Measurements from ENCODE around the gene GCG. TPM values are rescaled to one million over a fixed set of nuclear protein-coding genes. Genes with fewer than 3 reads are reported as not detected.

GCG gene
- 1 to 10 TPM in 1 of 5 donors, not detected in 4; 1.3 TPM for polyA plus RNA-seq (ENCODE audit: insufficient read depth in 1 of 5, insufficient read length in 5 of 5, low replicate concordance in 1 of 5)
- long read RNA-seq, donor 1: 0 reads
- long read RNA-seq, donor 2: 0 reads
- long read RNA-seq, donor 3: 0 reads
- long read RNA-seq, donor 4: 0 reads
- long read RNA-seq, donor 5: 0 reads
- long read RNA-seq, donor 6, partial matches to known transcripts: 0 of 1 reads
- long read RNA-seq, donor 6, other reads (novel, unspliced or antisense): 0 of 1 reads
- long read RNA-seq, donor 7: 0 reads
- long read RNA-seq, donor 8: 0 reads

DNA sequence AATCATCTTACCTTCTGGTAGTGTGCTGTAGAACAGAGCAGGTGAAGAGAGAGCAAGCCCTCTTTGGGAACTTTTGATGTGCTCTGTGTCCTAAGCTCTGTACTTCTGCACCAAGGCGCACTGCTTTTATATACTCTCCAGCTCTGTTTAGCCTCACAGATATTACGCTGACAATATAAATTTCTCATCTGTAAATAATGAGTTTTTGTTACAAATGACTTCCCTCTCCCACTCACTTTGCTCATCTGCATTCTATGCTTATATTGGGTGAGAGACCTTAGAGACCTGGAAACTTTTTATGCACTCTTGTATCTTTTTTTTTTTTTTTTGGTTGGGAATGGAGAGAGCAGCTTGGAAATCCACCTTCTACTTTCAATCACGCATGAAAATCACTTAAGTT lies at the start of gene GCG:
Gene GCG (minus strand): TSS at position 101 of the 400 bp plus-strand sequence. CDS start 3,069 bp downstream, outside the sequence.
- no peak for DNase-seq

DNA sequence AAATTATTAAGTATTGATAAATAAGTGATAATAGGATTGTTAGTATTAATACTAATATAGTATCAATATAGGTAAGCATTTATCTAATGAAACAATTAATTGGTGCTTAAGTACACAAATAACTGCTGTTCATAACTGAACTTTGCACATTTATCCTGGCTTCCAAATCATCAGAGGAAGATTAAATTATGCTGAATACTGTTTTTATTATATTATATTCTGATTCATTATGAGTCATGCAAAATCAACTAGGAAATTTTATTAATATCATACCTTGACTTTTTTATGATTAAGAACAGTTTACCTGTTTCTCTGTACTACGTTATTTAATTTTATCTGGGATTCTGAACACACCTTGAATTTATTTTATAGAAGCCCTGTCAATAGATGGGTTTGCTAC lies 48.6 kb upstream of the GCG start:
- no peak for DNase-seq

DNA sequence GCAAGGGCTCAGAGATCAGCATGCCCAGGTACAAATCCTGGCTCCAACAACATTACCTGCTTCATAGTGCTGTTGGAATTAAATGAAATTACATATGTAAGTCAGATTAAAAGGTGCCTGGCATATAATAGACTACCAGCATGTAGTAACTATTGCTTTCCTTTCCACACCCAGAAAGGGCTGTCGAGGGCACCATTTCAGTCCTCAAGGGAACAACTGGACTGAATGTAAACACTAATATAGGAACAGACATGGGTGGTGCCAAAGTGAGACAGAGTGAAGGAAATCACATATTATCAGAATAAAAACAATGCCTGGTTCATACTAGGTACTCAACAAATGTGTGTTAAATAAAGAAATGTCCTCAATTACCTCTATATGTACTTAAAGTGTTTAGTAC lies 47.9 kb upstream of the GCG start:
- DNase-seq: no peak

DNA sequence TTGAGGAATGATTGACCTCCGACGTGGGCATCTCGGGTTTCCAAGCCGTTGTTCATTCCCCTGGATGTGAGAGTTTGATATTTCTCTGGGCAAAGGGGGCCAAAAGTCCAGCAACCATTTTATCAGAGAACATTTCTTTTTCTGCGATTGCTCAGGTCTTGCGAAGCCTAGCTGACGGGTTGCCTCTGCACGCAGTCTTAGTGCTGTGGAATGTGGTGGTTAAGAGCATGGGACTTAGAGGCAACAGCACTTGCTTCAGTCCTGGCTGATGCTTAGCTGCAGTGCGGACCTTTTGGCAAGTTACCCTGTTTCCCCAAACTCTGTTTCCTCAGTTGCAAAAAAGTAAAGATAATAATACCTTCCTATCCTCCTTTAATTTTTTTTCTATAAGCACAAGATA lies 46.2 kb upstream of the GCG start:
- DNase-seq: no peak

DNA sequence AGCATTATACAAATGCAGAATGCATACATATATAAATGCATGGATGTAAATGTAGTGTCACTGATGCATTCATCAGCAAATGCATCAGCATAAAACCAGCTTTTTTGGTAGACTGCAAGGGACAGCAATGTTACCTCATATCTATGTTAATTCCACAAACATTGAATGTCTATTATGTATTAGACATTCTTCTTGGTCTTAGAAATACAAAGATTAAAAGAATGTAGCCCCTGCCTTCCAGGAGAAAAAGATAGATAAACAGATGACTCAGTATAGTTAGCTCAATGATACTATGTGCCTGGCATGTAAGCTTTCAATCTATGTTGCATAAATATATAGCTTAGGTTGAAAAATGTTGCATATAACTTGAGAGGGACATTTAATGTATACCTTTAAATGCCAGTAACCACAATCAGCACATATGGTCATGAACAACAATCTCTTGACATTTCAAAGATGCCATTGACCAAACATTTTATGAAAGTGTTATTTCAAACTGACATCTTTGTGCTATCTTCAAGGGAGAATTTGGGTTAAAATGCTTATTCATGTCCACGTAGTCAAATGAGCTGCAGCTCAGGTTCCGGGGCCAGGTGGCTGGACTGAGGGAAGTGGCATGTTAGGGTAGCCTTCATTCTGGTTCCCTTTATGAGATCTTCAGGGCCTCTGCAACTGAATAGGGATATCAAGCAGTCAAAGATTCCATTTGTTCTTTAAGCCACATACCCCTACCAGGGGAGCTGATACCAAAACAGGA lies 45.2 kb upstream of the GCG start:
- DNase-seq: no peak

DNA sequence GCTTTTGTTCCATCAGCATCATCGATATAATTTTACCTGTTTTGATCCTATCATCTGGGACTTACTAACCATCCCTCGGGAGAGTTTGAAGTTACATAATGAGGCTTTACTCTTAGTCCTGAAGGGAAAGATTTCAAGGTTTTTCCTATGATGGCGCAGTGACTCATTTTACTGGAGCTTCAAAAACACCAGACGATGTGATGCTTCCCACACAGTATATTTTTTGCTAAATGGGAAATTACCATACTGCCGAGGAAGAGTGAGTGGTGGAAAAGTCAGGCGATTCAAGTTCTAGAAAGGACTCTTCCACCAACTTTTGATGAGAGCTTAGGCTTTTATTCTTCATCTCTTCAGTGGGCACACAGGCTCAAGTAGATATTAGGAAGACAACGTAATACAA lies 44.6 kb upstream of the GCG start:
- no peak for DNase-seq

DNA sequence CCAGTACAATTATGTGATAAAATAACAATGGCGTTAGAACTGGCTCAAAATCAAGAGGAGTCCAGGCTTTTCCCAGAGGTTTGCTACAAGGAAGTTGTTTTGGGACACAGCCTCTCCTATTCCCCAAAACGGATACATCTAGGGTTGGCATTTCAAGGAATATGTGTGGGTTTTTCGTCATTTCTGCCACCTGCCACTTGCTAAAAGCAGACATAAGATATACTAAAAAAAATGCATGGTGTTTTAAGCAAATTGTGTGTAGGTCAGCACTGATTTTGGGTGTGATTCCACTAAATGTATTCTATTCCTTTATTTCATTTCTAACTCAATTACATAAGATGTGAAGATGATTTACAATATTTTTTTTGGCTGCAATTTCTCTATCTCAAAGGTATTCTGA lies 36.4 kb upstream of the GCG start:
- no peak for DNase-seq

DNA sequence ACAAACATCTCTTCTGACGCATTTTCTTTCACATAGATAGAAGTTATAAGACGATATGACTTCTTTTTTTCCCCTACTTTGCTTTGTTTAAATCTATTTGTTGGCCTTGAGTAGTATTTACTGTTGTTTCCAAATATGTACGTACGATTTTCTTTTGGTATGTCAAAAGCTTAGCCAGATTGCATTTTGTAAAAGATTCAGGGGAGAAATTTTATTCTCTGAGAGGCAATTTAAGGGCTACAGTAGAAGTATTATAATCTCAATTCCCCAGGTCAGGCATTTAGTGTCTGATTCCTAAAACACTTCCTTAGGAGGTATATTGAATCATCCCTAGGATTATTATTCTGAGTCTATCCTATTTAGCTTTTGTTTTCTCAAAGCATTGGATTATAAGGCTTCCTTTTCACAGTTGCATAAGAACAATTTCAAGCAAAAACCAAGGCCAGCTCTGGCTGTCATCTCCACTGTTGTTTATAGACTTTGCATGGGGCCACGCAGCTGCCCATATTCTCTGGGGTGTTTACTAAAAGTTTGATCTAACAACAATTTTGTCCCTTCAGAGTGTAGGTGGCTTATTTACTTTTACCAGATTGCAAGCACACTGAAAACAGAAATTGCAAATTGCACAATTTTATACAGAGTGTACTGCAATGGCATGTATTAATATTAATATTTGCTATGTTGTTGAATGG lies 33.6 kb upstream of the GCG start:
- no peak for DNase-seq

DNA sequence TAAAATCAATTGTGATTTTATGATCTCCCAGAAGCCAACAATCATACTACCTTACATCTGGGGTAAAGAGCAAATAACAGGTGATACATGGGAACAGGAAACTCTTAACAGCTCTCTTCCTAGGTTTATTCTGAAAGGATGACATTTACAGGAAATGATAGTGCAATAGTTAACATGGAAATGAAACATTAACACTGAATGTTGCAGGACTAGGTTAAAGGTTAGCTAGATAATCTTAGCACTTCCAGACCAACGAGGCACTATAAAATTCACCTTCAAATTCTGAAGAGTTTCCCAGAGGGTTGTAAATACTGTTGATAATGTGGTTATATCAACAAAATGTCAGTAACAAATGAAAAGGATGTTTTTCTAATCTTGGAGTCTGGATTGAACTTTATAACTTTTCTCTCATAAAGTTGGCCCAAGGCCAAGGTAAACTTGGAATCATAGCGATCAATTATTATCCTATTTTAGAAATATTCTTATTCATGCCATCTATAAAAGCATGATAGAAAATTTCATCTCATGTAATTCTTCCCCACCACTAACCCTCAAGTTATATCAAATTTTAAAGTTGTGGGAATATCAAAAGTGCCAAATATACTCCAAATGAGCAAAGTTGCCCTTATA lies 32.9 kb upstream of the GCG start:
- no peak for DNase-seq

DNA sequence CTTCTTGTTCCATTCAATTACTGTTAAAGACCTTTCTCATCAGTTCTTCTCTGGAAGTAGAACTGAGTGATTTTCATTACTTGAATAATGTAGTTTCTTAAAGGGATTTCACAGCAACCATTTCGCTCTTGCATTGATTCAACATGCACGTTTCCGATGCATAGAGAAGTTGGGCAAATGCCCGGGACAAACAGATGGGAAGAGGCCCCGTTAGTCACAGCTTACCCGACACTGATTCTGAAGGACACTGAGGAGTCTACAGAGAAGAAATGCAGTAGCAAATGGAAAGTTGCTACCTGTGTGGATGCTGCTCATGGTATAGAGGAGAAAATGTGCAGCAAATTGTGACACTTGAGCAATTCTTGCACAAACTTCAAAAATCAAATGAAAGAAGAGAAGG lies 32.3 kb upstream of the GCG start:
- DNase-seq: no peak

DNA sequence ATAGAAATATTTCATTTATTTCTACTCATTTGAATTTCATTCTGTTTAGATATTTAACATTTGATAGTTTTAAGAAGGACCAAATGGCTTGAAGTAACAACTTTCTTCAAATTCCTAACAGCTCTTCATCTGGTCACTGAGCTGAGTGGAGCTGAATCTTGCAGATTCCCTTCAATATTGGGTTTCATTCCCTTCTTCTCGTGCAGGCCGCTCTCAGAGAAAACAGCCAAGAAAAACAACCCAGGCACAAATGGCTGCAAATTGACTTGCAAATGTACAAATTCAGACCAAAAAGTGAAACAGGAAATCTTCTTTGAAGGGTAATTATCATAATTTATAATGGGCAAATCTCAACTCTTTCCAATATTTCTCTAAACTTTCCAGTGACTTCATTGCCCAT lies 30.3 kb upstream of the GCG start:
- no peak for DNase-seq

DNA sequence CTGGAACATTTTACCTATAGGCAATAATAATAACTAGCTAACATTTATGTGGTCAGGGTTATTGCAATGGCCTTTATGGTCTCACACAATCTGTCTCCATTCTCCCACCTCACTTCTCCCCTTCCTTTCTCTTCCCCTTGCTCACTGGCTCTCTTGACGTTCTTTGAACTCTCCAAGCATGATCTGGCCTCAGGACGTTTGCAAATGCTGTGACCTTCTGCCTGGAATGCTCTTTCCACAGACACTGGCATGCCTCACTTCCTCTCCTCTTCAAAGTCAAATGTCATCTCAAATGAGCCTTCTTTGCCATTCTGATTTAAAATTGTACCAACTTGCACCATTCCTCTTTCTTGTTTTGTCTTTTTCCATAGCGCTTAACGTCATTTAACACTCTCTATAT lies 25.3 kb upstream of the GCG start:
- DNase-seq: no peak

DNA sequence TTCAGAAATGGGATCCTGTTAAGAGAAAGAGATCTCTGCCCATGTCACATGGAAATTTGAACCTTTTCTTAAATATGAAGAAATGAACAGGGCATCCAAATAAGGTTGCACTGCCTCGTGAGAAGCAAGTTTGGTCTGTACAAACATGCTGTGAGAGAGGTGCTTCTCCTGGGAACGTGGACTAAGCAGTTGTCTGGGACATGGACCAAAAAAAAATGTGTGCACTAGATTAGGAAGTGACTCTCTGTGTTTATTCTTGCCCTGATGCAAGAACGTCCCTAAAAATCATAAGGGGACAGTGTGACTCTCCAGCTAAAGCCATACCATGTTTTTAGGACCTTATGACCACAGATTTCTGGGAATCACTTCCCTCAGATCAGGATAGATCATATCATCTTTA lies 23.7 kb upstream of the GCG start:
- no peak for DNase-seq

DNA sequence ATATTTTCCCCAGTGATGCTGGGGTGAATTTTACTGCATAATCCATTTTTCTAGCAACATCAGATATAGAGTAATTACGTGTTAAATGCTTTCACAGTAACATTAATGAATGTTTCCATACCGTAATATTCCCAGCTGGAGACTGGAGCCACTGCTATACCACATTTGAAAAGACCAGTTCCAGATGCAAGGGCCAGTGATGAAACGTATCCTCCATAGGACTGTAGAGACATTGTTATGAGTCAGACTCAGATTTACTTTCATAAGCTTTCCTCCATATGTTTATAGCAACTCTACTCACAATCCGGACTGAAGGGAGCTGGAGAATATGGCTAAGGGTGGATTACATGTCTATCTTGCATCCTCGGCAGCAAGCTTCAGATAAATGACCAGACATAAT lies 22.7 kb upstream of the GCG start:
- DNase-seq: no peak

DNA sequence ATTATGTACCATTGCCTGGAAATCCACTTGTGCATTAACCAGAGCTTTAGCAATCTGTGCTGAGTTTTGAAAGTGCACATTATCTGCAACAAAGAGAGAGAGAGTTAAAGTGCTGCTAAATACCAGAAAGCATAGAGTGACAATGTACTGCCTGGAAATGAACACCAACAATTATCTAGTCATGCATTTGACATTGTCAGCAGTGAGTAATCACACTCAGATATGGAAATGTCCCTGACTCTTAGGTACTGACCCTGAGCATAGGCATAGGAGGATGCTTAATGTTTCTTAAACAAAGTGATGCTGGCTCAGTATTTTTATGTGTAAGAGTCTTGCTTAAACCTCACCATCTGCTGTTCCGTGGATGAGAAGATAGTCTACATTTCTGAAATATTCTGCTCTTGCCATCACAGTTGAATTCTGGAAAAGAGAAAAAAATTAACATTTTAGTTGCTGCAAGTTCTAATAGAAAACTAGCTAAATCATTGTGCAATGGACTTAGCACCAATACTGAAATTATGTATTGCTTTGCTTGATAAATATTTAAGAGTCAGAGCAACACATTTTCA lies 20.8 kb upstream of the GCG start:
- no peak for DNase-seq

DNA sequence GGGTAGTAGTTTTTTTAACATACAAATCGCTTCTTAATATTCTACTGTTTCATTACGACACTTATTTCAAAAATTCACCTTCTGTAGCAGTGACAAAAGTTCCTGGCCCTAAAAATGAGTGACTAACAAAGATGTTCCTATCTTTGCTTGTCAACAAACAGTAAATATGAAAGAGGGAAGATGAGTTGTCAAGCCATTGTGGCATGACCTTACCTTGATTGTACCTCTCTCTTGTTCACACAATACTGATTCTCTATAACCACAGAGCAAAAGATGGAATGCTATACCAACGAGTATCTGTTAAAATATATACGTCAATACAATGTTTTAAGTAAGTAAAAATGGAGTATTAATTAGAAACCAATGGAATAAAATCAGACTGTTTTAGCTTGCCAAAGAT lies 14.7 kb upstream of the GCG start:
- DNase-seq: no peak

DNA sequence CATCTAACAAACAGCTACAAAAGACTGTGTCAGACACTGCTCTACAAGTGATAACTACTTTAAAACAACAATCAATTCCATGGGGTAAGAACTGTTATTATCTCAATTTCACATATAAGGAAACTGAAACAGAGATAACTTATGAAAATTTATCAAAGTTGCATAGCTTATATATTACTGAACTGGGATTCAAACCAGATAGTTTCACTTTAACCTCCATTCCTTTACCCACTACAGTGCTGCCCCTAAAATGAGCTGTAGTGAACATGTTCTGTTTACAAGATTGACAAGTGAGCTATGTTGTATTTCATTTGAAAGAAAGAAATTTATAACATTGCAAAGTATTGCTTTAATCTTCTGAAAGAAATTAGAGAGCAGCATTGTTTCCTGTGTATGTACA lies 14.1 kb upstream of the GCG start:
- DNase-seq: no peak

DNA sequence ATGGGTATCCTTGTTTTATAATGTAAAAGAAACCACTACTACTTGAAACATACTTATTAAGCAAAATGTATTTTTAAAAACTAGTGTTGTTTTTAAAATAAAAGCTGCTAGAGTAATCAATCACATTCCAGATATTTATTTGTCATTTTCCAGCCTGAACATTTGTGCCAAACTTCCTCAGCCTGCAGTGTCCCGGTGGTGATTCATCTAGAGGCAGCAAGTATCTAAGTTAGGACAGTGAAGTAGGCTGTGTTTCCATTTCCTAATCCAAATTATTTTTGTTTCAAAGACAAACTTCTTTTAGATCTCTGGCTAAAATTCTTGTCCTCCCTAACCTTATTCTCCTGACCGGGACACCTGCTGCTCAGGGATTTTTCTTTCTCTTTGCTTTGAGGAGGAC lies 12.8 kb upstream of the GCG start:
- no peak for DNase-seq

DNA sequence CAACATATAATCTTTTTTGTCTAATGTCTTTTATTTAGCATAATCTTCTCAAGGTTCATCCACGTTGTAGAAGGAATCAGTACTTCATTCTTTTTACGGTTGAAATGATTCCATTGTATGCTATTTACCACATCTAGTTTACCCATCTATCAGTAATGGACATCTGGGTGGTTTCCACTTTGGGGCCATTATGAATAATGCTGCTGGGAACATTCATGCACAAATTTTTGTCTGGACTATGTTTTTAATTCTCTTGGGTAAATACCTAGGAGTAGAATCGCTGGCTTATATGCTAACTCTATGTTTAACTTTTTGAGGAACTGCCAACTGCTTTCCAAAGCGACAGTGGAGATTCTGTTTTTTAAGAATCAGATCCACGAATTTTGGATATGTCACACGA lies 7.4 kb upstream of the GCG start:
- no peak for DNase-seq

DNA sequence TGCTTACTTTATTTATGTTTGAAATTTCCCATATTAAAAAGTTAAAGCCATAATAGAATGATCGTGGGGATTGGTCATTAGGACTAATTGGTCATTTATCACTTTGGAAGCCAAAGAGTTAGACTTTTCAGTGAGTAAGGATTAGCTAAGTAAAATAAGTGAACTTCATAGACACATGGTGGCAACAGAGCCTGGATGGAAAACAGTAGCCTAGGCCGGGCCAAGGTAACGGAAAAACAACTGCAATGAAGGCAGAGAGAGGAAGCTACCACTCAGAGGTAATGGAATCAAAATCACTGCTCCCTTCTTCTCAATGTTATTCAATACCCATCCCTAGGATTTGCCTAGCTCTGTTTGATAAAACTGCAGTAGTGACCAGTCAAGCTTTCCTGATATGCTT lies 4.1 kb upstream of the GCG start:
- no peak for DNase-seq

DNA sequence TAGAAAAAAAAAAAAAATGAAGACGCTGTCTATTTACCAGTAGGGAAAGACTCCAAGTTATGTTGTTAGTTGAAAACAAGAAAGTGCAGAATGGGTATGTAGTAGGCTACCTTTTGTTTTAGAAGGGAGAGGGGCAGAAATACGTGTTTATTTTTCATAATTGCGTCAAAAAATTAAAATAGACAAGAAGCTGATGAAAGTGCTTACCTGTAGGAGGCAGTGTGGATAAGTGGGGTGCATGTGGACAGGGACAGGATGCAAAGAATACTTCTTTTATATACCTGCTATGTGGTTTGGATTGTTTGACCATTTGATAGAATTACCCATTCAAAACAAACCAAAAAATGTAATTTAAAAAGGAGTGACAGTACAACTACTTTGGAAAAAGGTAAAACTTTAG lies 3.0 kb upstream of the GCG start:
- no peak for DNase-seq

DNA sequence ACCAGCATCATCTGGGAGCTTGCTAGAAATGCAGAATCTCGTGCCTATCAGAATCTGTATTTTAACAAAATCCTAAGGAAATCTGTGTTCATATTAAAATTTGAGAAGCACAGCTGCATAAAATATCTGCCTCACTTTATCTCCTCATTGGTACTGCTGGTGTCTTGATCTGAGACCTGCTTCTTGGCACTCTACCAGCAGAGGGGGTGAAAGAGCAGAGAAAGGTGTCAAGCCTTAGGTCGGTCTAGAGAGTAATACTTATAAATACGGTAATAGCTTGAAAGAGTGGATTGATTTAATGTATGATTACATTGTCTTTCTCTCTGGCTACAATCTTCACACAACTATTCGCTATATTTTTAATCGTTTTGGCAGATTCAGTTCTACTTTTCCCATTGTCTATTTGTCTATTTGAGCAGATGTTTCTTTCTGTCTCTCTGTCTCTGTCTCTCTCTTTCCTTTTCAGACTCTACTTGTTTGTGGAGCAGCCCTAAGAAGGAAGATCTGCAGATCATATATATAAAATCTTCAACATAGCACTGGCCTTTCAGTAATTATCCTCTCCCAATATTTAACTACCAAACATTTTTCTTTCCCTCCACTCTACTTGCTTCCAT lies 1.7 kb upstream of the GCG start:
- peak; percentile 24 to 29 for DNase-seq

Measured in right lung (tissue), 10 donors.